A549 (cell line): ENCODE results near the gene ALPP. TPM values are rescaled to one million over a fixed set of nuclear protein-coding genes. Genes with fewer than 3 reads are reported as not detected.
"Not testable (repeated sequence)": the region's sequence is repeated elsewhere in the genome, so short reads cannot be mapped to it uniquely, and the experiment has no call there.

Experiments
- ATAC-seq, 2 experiments: fragments of 200-7000 bp in 1 of 2; fragments of >200 bp in 1 of 2; cut with Nextera tagmentation in 1 of 2; cut with Tn5 transposase in 1 of 2; 3 replicates each; pipeline versions ENCODE4 v1.8.0 to v1.9.1; 2018 to 2020; ENCODE audit warnings: mild to moderate bottlenecking in 1 of 2, moderate library complexity in 1 of 2
- CTCF ChIA-PET: fragments of 300-600 bp; sonication (Branson Sonifier 250); formaldehyde crosslinking; extraction: SDS; loops from one replicate; lab custom pipeline; 2021; ENCODE audit warnings: antibody characterized with exemption, inconsistent platforms; lab: Yijun Ruan, JAX
- POLR2A ChIA-PET: fragments of 350-600 bp; formaldehyde crosslinking; extraction: SDS; loops from one replicate; lab custom pipeline; 2021; ENCODE audit warnings: antibody characterized with exemption, inconsistent platforms; lab: Yijun Ruan, JAX
- DNase-seq, 2 experiments: peaks; one replicate each; pipeline versions ENCODE4 v3.0.0 to v3.0.0-alpha.2; 2011 to 2016; ENCODE audit warnings: low read depth in 1 of 2, low spot score in 1 of 2
- FAIRE-seq: peaks from 2 replicates; lab custom pipeline; 2011; peaks lifted over from hg19 to GRCh38; lab: Jason Lieb, UNC
- H3K27ac ChIP-seq, 2 experiments: fragments of >200 bp; sonication (Bioruptor Twin); formaldehyde crosslinking; 3 replicates each; pipeline ENCODE4 v1.5.1; 2016 to 2017
- H3K4me1 ChIP-seq: fragments of >200 bp; sonication (Bioruptor Twin); formaldehyde crosslinking; 3 replicates; pipeline ENCODE4 v1.6.1; 2016
- H3K4me2 ChIP-seq: fragments of >200 bp; sonication (Bioruptor Twin); formaldehyde crosslinking; 3 replicates; pipeline ENCODE4 v1.6.1; 2016
- H3K4me3 ChIP-seq: fragments of >200 bp; sonication (Bioruptor Twin); formaldehyde crosslinking; 3 replicates; pipeline ENCODE4 v1.5.1; 2016
- H3K9me3 ChIP-seq: fragments of >200 bp; sonication (Bioruptor Twin); formaldehyde crosslinking; 3 replicates; pipeline ENCODE4 v1.6.1; 2016
- CBX2 ChIP-seq: fragments of 200-600 bp; sonication (generic); IDR thresholded peaks from 2 replicates; pipeline ENCODE4 v1.6.1; 2016; ENCODE audit warnings: low read depth, mild to moderate bottlenecking, borderline replicate concordance
- CHD2 ChIP-seq: fragments of 150-350 bp; IDR thresholded peaks from 2 replicates; pipeline ENCODE4 v1.6.1; 2014; ENCODE audit warnings: low read length; ENCODE audit not compliant: partially characterized antibody
- CHD4 ChIP-seq: fragments of 200-600 bp; sonication (generic); IDR thresholded peaks from 2 replicates; pipeline ENCODE4 v1.6.1; 2016; ENCODE audit warnings: antibody characterized with exemption, mild to moderate bottlenecking, borderline replicate concordance
- CTCF ChIP-seq: fragments of >200 bp; sonication (Bioruptor Twin); formaldehyde crosslinking; IDR thresholded peaks from 3 replicates; pipeline ENCODE4 v1.5.1; 2016
- EP300 ChIP-seq, 2 experiments: fragments of >200 bp; sonication (Bioruptor Twin); formaldehyde crosslinking; IDR thresholded peaks; 2 replicates in 1 of 2; 3 replicates in 1 of 2; pipeline ENCODE4 v1.6.1; 2016 to 2017
- FOSB ChIP-seq: fragments of 250-450 bp; sonication (Bioruptor Pico); IDR thresholded peaks from 2 replicates; pipeline ENCODE4 v1.5.0; 2020; ENCODE audit warnings: mild to moderate bottlenecking, moderate library complexity
- FOXS1 ChIP-seq: fragments of 250-450 bp; sonication (Bioruptor Pico); IDR thresholded peaks from 2 replicates; pipeline ENCODE4 v1.5.0; 2020; ENCODE audit warnings: mild to moderate bottlenecking, moderate library complexity
- HEYL ChIP-seq: fragments of 250-450 bp; sonication (Bioruptor Pico); IDR thresholded peaks from 2 replicates; pipeline ENCODE4 v1.8.0; 2021; ENCODE audit warnings: mild to moderate bottlenecking, moderate library complexity
- KDM1A ChIP-seq: fragments of 200-600 bp; sonication (generic); IDR thresholded peaks from 2 replicates; pipeline ENCODE4 v1.6.1; 2016; ENCODE audit warnings: low read depth, mild to moderate bottlenecking
- MYC ChIP-seq: IDR thresholded peaks from 2 replicates; pipeline ENCODE4 v1.6.1; 2012; ENCODE audit warnings: mild to moderate bottlenecking, inconsistent platforms, low read length, improper control_type of control experiment, borderline replicate concordance
- PHF8 ChIP-seq: fragments of 200-600 bp; sonication (generic); IDR thresholded peaks from 2 replicates; pipeline ENCODE4 v1.6.1; 2016; ENCODE audit warnings: low read depth, mild to moderate bottlenecking, antibody characterized with exemption, moderate library complexity, borderline replicate concordance
- POLR2A ChIP-seq: IDR thresholded peaks from 2 replicates; pipeline ENCODE4 v1.6.1; 2012; ENCODE audit warnings: mild to moderate bottlenecking, low read length
- POLR2AphosphoS2 ChIP-seq: conservative IDR thresholded peaks from 2 replicates; pipeline ENCODE4 v1.6.1; 2012; ENCODE audit warnings: low read length, improper control_type of control experiment, inconsistent platforms
- RAD21 ChIP-seq, 2 experiments: fragments of >200 bp in 1 of 2; sonication (Bioruptor Twin) in 1 of 2; formaldehyde crosslinking in 1 of 2; IDR thresholded peaks in 1 of 2; conservative IDR thresholded peaks in 1 of 2; 2 replicates in 1 of 2; 3 replicates in 1 of 2; pipeline ENCODE4 v1.6.1; 2012 to 2018; ENCODE audit warnings: inconsistent platforms in 1 of 2
- RCOR1 ChIP-seq: fragments of 150-350 bp; IDR thresholded peaks from 2 replicates; pipeline ENCODE4 v1.6.1; 2014; ENCODE audit warnings: antibody characterized with exemption, low read length, low read depth
- RNF2 ChIP-seq: fragments of 200-600 bp; sonication (generic); IDR thresholded peaks from 2 replicates; pipeline ENCODE4 v1.6.1; 2016; ENCODE audit warnings: low read depth, mild to moderate bottlenecking, antibody characterized with exemption, moderate library complexity, borderline replicate concordance
- TFCP2L1 ChIP-seq: fragments of 250-450 bp; sonication (Bioruptor Pico); IDR thresholded peaks from 2 replicates; pipeline ENCODE4 v1.5.0; 2021; ENCODE audit warnings: mild to moderate bottlenecking
- USF2 ChIP-seq: fragments of 450-650 bp; IDR thresholded peaks from 2 replicates; pipeline ENCODE4 v1.6.1; 2014; ENCODE audit warnings: antibody characterized with exemption
- ZC3H11A ChIP-seq: fragments of 450-650 bp; IDR thresholded peaks from 2 replicates; pipeline ENCODE4 v1.6.1; 2014; ENCODE audit warnings: antibody characterized with exemption, mild to moderate bottlenecking
- ZFP36 ChIP-seq: fragments of 450-650 bp; IDR thresholded peaks from 2 replicates; pipeline ENCODE4 v1.6.1; 2014; ENCODE audit warnings: borderline replicate concordance; ENCODE audit not compliant: partially characterized antibody
- WGBS: methylation state at CpG from one replicate; pipeline ENCODE4 v1.1.6; 2017; ENCODE audit errors: missing lambda C conversion rate; 5-methylcytosine and 5-hydroxymethylcytosine counted together
- polyA plus RNA-seq, 4 experiments: library from polyadenylated mRNA; depleted of rRNA in 3 of 4; stranded (reverse); fragments of >200 nt; fragmentation: RNase III in 1 of 4; extraction: RNeasy Plus Mini Kit Qiagen cat#74134 plus additional on column Dnase treatment in 1 of 4; gene quantifications; 2 replicates in 3 of 4; 3 replicates in 1 of 4; pipeline ENCODE4 v1.2.3, GENCODE V29; 2011 to 2017
- TF ChIP-seq, protein P1 (sequence below): IDR thresholded peaks from 2 replicates; pipeline ENCODE4 v1.6.1; 2012; ENCODE audit warnings: low read depth, borderline replicate concordance
- TF ChIP-seq, protein P2 (sequence below): fragments of 250-450 bp; sonication (Bioruptor Pico); IDR thresholded peaks from 2 replicates; pipeline ENCODE4 v1.5.0; 2021; ENCODE audit warnings: mild to moderate bottlenecking, moderate library complexity, borderline replicate concordance

The ALPP gene
- polyA plus RNA-seq, 2 of the 4 experiments (the other 2 are of a cell fraction) = 0.10 to 0.31 TPM

- ATAC-seq = no peak
- no peak for FAIRE-seq
- 71% methylated on average over 5 of the region's 5 CpGs for WGBS
- Histone ChIP-seq H3K27ac (no peak overlapping the region), H3K4me1 (peaks cover 4% of the 10 kb centered on the region; the same call in 2 of the 3 replicates), H3K9me3 (no peaks in the 10 kb centered on the region), H3K4me3 (no peak overlapping the region), H3K4me2 (no peak overlapping the region)
- ChIA-PET POLR2A (no interaction called here), CTCF (interaction anchor here (1.4 to 1.9 kb wide), 2 partner anchors 24 to 437 kb away, joined by 3 to 6 read pairs; no protein-coding TSS in a partner anchor)
- no peak for TF ChIP-seq CBX2
- TF ChIP-seq CHD2 = no peak
- TF ChIP-seq TFCP2L1 (CRISPR knock-in tag) = no peak
- TF ChIP-seq POLR2A = no peak
- TF ChIP-seq ZC3H11A = no peak
- TF ChIP-seq, protein P1, sequence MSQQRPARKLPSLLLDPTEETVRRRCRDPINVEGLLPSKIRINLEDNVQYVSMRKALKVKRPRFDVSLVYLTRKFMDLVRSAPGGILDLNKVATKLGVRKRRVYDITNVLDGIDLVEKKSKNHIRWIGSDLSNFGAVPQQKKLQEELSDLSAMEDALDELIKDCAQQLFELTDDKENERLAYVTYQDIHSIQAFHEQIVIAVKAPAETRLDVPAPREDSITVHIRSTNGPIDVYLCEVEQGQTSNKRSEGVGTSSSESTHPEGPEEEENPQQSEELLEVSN = no peak
- TF ChIP-seq MYC = no peak
- TF ChIP-seq RAD21 (conservative IDR thresholded peaks at IDR 0.05 in 1 of 2, IDR thresholded peaks at IDR 0.05 in 1 of 2) = no peak
- DNase-seq = no peak
Observed at GRCh38 chr2:232361646-232362045, 16.9 kb upstream of the ALPP start.

GRCh38 chr2:232362174-232362900 is 16.2 kb upstream of the ALPP start:
- no peak for ATAC-seq
- CTCF ChIA-PET = interaction anchor here (0.9 to 3.8 kb wide), 8 partner anchors 16 to 456 kb away, joined by 3 to 18 read pairs (median 3); partner anchors contain the start of gene ALPP
- H3K27ac ChIP-seq = no peak overlapping the region

DNA sequence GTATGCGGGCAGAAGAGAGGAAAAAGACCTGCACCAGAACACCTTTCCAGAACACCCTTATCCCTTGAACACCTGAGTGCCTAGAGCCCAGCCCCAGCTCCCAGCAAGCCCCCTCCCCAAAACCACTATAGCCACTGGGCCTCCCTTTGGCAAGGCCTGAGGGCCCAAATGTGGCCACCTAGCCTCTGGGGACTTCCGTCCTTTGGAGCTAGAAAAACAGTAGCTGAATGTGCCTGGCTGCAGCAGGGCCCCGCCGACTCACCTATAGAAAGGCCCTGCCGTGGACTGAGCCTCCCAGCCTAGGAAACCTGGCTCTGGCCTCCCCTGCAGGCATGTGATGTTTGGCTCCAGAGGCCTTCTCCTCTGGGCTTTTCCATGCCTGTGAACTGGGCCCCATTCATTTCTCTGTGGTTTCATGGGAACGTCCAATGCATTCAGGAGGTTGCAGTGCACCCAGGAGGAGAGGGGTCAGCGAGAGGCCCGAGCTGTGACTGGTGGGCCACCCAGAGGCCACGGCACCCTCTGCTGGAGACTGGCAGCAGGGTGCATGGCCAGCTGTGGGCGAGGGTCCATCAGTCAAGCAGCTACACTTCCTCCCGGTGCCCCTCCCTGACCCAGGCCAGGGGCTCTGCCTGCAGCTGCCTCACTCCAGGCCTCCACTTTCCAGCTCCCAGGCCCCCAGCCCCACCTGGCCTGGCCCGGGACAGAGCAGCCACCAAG is 15.3 kb upstream of the ALPP start:
- ATAC-seq, H3K27ac ChIP-seq, POLR2A ChIA-PET, H3K4me3 ChIP-seq, FAIRE-seq, H3K9me3 ChIP-seq, H3K4me2 ChIP-seq, DNase-seq: not testable (repeated sequence)
- 77% methylated on average over 11 of the region's 12 CpGs for WGBS
- H3K4me1 ChIP-seq = peaks cover 10% of the 10 kb centered on the region; the same call in 2 of the 3 replicates
- CTCF ChIA-PET = interaction anchor here (0.9 to 3.8 kb wide), 8 partner anchors 15 to 457 kb away, joined by 3 to 18 read pairs (median 3); partner anchors contain the start of gene ALPP

More at GRCh38 chr2:232362174-232362900, 16.2 kb upstream of the ALPP start:
- H3K9me3 ChIP-seq = no peaks in the 10 kb centered on the region
- POLR2A ChIA-PET = no interaction called here
- no peak overlapping the region for H3K4me2 ChIP-seq
- no peak for TF ChIP-seq HEYL (CRISPR knock-in tag)
- TF ChIP-seq ZFP36 = no peak
- no peak for TF ChIP-seq RCOR1
- no peak for TF ChIP-seq CTCF
- TF ChIP-seq EP300 (IDR thresholded peaks at IDR 0.05) = no peak
- TF ChIP-seq, protein P2, sequence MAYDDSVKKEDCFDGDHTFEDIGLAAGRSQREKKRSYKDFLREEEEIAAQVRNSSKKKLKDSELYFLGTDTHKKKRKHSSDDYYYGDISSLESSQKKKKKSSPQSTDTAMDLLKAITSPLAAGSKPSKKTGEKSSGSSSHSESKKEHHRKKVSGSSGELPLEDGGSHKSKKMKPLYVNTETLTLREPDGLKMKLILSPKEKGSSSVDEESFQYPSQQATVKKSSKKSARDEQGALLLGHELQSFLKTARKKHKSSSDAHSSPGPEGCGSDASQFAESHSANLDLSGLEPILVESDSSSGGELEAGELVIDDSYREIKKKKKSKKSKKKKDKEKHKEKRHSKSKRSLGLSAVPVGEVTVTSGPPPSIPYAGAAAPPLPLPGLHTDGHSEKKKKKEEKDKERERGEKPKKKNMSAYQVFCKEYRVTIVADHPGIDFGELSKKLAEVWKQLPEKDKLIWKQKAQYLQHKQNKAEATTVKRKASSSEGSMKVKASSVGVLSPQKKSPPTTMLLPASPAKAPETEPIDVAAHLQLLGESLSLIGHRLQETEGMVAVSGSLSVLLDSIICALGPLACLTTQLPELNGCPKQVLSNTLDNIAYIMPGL (CRISPR knock-in tag) = no peak
- TF ChIP-seq CHD4 = no peak
- TF ChIP-seq FOSB (CRISPR knock-in tag) = no peak
- no peak for TF ChIP-seq ZC3H11A
- TF ChIP-seq POLR2AphosphoS2 = no peak
- TF ChIP-seq RNF2 = no peak
- no peak for TF ChIP-seq KDM1A
- TF ChIP-seq USF2 = no peak
- TF ChIP-seq FOXS1 = no peak
- TF ChIP-seq PHF8 = no peak
- H3K4me3 ChIP-seq = no peak overlapping the region
- WGBS = 78% methylated on average over 8 of the region's 8 CpGs
- H3K4me1 ChIP-seq = peaks cover 4% of the 10 kb centered on the region; the same call in 2 of the 3 replicates
- FAIRE-seq (no peak), DNase-seq (no peak)
